ENCODE data around the gene CYTH3. TPM values are rescaled to one million over a fixed set of nuclear protein-coding genes. Genes with fewer than 3 reads are reported as not detected.
A peak's percentile ranks its signal among the peaks of the same experiment; 100 is the strongest.

CYTH3 gene
- total and polyA plus RNA-seq, 8 donors: 3.4 to 12.5 (median 4.5) TPM

GRCh38 chr7:6156734-6157133 is 115.7 kb downstream of the CYTH3 start:
- FAIRE-seq: no peak
- intact Hi-C loops (cut with DNase I): no loop called here
- TF ChIP-seq, protein P1, sequence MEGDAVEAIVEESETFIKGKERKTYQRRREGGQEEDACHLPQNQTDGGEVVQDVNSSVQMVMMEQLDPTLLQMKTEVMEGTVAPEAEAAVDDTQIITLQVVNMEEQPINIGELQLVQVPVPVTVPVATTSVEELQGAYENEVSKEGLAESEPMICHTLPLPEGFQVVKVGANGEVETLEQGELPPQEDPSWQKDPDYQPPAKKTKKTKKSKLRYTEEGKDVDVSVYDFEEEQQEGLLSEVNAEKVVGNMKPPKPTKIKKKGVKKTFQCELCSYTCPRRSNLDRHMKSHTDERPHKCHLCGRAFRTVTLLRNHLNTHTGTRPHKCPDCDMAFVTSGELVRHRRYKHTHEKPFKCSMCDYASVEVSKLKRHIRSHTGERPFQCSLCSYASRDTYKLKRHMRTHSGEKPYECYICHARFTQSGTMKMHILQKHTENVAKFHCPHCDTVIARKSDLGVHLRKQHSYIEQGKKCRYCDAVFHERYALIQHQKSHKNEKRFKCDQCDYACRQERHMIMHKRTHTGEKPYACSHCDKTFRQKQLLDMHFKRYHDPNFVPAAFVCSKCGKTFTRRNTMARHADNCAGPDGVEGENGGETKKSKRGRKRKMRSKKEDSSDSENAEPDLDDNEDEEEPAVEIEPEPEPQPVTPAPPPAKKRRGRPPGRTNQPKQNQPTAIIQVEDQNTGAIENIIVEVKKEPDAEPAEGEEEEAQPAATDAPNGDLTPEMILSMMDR (IDR thresholded peaks at IDR 0.05): no peak
- Histone ChIP-seq H3K4me1 (no peaks in the 10 kb centered on the region), H3K4me3 (no peak overlapping the region), H3K27ac (no peak overlapping the region), H3K27me3 (no peaks in the 10 kb centered on the region), H3K9me3 (no peaks in the 10 kb centered on the region), H3K36me3 (peaks cover 0 to 56% (median 14%) of the 10 kb centered on the region in 3 donors)
- no peak for ATAC-seq
- 96 to 97% methylated on average over 11 of the region's 11 CpGs for WGBS, 2 donors
- no peak for DNase-seq

DNA sequence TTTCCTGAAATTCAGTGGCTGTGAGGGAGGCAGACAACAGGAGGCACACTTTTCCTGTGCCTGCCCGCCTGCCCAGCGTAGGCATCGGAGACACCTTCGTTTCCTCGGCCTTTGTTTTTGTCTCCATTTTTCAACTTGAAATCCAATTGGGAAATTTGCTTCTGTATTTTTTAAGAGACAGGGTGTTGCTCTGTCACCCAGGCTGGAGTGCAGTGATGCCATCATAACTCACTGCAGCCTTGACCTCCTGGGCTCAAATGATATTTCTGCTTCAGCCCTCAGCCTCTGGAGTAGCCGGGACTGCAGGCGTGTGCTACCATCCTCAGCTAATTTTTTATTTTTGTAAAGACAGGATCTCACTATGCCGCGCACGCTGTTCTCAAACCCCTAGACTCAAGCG is 116.8 kb downstream of the CYTH3 start:
- no peaks in the 10 kb centered on the region for H3K4me1 ChIP-seq
- FAIRE-seq (no peak), ATAC-seq (no peak), DNase-seq (no peak)
- H3K9me3 ChIP-seq: no peaks in the 10 kb centered on the region
- no peaks in the 10 kb centered on the region for H3K27me3 ChIP-seq
- H3K27ac ChIP-seq: no peak overlapping the region
- TF ChIP-seq, protein P1 (IDR thresholded peaks at IDR 0.05): no peak
- WGBS, 2 donors: 94 to 96% methylated on average over 11 of the region's 11 CpGs
- H3K36me3 ChIP-seq: peaks cover 0 to 59% (median 16%) of the 10 kb centered on the region in 3 donors
- intact Hi-C loops (cut with DNase I): no loop called here
- no peak overlapping the region for H3K4me3 ChIP-seq

- Histone ChIP-seq H3K9me3 (no peaks in the 10 kb centered on the region), H3K4me1 (no peaks in the 10 kb centered on the region), H3K27me3 (no peaks in the 10 kb centered on the region), H3K36me3 (peaks cover 0 to 68% (median 23%) of the 10 kb centered on the region in 3 donors), H3K27ac (no peak overlapping the region), H3K4me3 (no peak overlapping the region)
- no peak for ATAC-seq
- peak in 1 of 6 donors; percentile 80 for DNase-seq
- 96% methylated on average over 55 to 64 of the region's 64 CpGs for WGBS, 2 donors
- TF ChIP-seq, protein P1 (IDR thresholded peaks at IDR 0.05): no peak
- intact Hi-C loops (cut with DNase I): no loop called here
- no peak for FAIRE-seq
These were observed 117.7 kb downstream of the CYTH3 start for GRCh38 chr7:6154542-6155404.

- Histone ChIP-seq H3K4me3 (no peak overlapping the region), H3K27me3 (no peaks in the 10 kb centered on the region), H3K36me3 (peaks cover 0 to 75% (median 23%) of the 10 kb centered on the region in 3 donors), H3K9me3 (no peaks in the 10 kb centered on the region), H3K27ac (no peak overlapping the region), H3K4me1 (no peaks in the 10 kb centered on the region)
- DNase-seq: no peak
- WGBS, 2 donors: 92 to 94% methylated on average over 87 to 91 of the region's 91 CpGs
- no peak for ATAC-seq
- no peak for FAIRE-seq
- intact Hi-C loops (cut with DNase I): no loop called here
- TF ChIP-seq, protein P1 (IDR thresholded peaks at IDR 0.05): no peak
These were observed 118.5 kb downstream of the CYTH3 start for GRCh38 chr7:6153646-6154541.
